HepG2 (cell line): Measurements from ENCODE around the gene DCAF7. TPM values are rescaled to one million over a fixed set of nuclear protein-coding genes. Genes with fewer than 3 reads are reported as not detected.

ENCODE experiments used
- MYC ChIP-seq: sonication (generic); formaldehyde crosslinking; IDR thresholded peaks from 2 replicates; pipeline ENCODE4 v1.9.0; 2021; ENCODE audit warnings: missing genetic modification reagents, borderline replicate concordance
- NCOR1 ChIP-seq: fragments of 200-600 bp; sonication (generic); IDR thresholded peaks from 2 replicates; pipeline ENCODE4 v1.7.0; 2017; ENCODE audit warnings: antibody characterized with exemption, low read length, borderline replicate concordance
- PLRG1 ChIP-seq: fragments of 450-650 bp; conservative IDR thresholded peaks from 2 replicates; pipeline ENCODE4 v1.6.1; 2016
- PPARG ChIP-seq: conservative IDR thresholded peaks from 2 replicates; pipeline ENCODE4 v1.6.1; 2016; ENCODE audit warnings: missing biosample characterization, missing genetic modification reagents
- SNAI1 ChIP-seq: sonication (generic); formaldehyde crosslinking; IDR thresholded peaks from 2 replicates; pipeline ENCODE4 v1.5.0; 2020; ENCODE audit warnings: mild to moderate bottlenecking, missing genetic modification reagents, borderline replicate concordance
- SRF ChIP-seq: IDR thresholded peaks from 2 replicates; pipeline ENCODE4 v1.6.1; 2011; ENCODE audit warnings: mild to moderate bottlenecking, low read depth, low read length, moderate library complexity
- SRSF1 ChIP-seq: fragments of 200-400 bp; formaldehyde crosslinking; optimal IDR thresholded peaks from 2 replicates; pipeline ENCODE3; 2017; ENCODE audit warnings: mild to moderate bottlenecking, low read depth, low read length, moderate library complexity
- ZBTB2 ChIP-seq: sonication (generic); formaldehyde crosslinking; IDR thresholded peaks from 2 replicates; pipeline ENCODE4 v1.8.0; 2022; ENCODE audit warnings: low read depth, missing genetic modification reagents
- ZFP1 ChIP-seq: IDR thresholded peaks from 2 replicates; pipeline ENCODE4 v1.6.1; 2016
- ZNF20 ChIP-seq: sonication (generic); formaldehyde crosslinking; IDR thresholded peaks from 2 replicates; pipeline ENCODE4 v1.4.0; 2020; ENCODE audit warnings: mild to moderate bottlenecking, moderate library complexity, missing genetic modification reagents
- ZNF292 ChIP-seq: sonication (generic); formaldehyde crosslinking; IDR thresholded peaks from 2 replicates; pipeline ENCODE4 v1.8.1; 2022; ENCODE audit warnings: mild to moderate bottlenecking, low read depth, missing genetic modification reagents, borderline replicate concordance
- ZNF468 ChIP-seq: sonication (generic); formaldehyde crosslinking; IDR thresholded peaks from 2 replicates; pipeline ENCODE4 v1.8.0; 2022; ENCODE audit warnings: mild to moderate bottlenecking, moderate library complexity, missing genetic modification reagents
- ZNF496 ChIP-seq: sonication (generic); formaldehyde crosslinking; IDR thresholded peaks from 2 replicates; pipeline ENCODE4 v1.8.1; 2023; ENCODE audit warnings: mild to moderate bottlenecking, moderate library complexity, missing genetic modification reagents; ENCODE audit not compliant: insufficient replicate concordance
- ZNF513 ChIP-seq: sonication (generic); formaldehyde crosslinking; conservative IDR thresholded peaks from 2 replicates; pipeline ENCODE4 v1.5.0; 2020; ENCODE audit warnings: missing genetic modification reagents
- ZNF530 ChIP-seq: sonication (generic); formaldehyde crosslinking; IDR thresholded peaks from 2 replicates; pipeline ENCODE4 v1.5.0; 2020; ENCODE audit warnings: low read depth, mild to moderate bottlenecking, missing genetic modification reagents
- ZNF563 ChIP-seq: sonication (generic); formaldehyde crosslinking; IDR thresholded peaks from 2 replicates; pipeline ENCODE4 v1.8.0; 2022; ENCODE audit warnings: mild to moderate bottlenecking, moderate library complexity, missing genetic modification reagents
- ZNF605 ChIP-seq: sonication (generic); formaldehyde crosslinking; IDR thresholded peaks from 2 replicates; pipeline ENCODE4 v1.8.0; 2022; ENCODE audit warnings: mild to moderate bottlenecking, missing genetic modification reagents
- ZNF75D ChIP-seq: sonication (generic); formaldehyde crosslinking; IDR thresholded peaks from 2 replicates; pipeline ENCODE4 v1.8.1; 2023; ENCODE audit warnings: missing genetic modification reagents, mild to moderate bottlenecking, borderline replicate concordance
- ZNF776 ChIP-seq: sonication (generic); formaldehyde crosslinking; IDR thresholded peaks from 2 replicates; pipeline ENCODE4 v1.4.0; 2020; ENCODE audit warnings: mild to moderate bottlenecking, missing genetic modification reagents
- ZUFSP ChIP-seq: sonication (generic); formaldehyde crosslinking; IDR thresholded peaks from 2 replicates; pipeline ENCODE4 v1.9.0; 2021; ENCODE audit warnings: missing genetic modification reagents, mild to moderate bottlenecking, borderline replicate concordance
- polyA plus RNA-seq, 8 experiments: library from polyadenylated mRNA; depleted of rRNA in 3 of 8; stranded (reverse) in 7 of 8; unstranded in 1 of 8; fragments of >200 nt; fragmentation: Illumina TruSeq in 4 of 8; extraction: Trizol in 4 of 8; gene quantifications; 2 replicates each; pipeline versions ENCODE4 v1.2.1 to v1.2.3, GENCODE V29; 2011 to 2016; ENCODE audit warnings: low read depth in 4 of 8, missing spikeins in 1 of 8, mixed read lengths in 1 of 8; ENCODE audit not compliant: insufficient read depth in 1 of 8
- total RNA-seq, 5 experiments: library from RNA; depleted of rRNA; stranded (reverse); fragments of >200 nt; fragmentation: Illumina TruSeq; extraction: Trizol; gene quantifications; 2 replicates each; pipeline ENCODE4 v1.2.3, GENCODE V29; 2016; ENCODE audit warnings: low read depth in 1 of 5
- TF ChIP-seq, protein P1 (sequence below): sonication (generic); formaldehyde crosslinking; conservative IDR thresholded peaks from 2 replicates; pipeline ENCODE4 v1.8.0; 2022; ENCODE audit warnings: missing genetic modification reagents
- TF ChIP-seq, protein P2 (sequence below): sonication (generic); formaldehyde crosslinking; conservative IDR thresholded peaks from 2 replicates; pipeline ENCODE4 v1.4.0; 2020; ENCODE audit warnings: missing genetic modification reagents

The DCAF7 gene
- total and polyA plus RNA-seq, 2 of the 13 experiments (the other 11 are each of a cell fraction or from before 2014, with no cell fraction given) = 55.2 to 73.4 TPM

- TF ChIP-seq ZNF292 (CRISPR knock-in tag) (no peak), SRSF1 (no peak), MYC (CRISPR knock-in tag) (no peak), ZBTB2 (CRISPR knock-in tag) (no peak), ZNF496 (CRISPR knock-in tag) (no peak), ZNF563 (no peak), ZNF468 (CRISPR knock-in tag) (no peak), ZNF776 (CRISPR knock-in tag) (no peak), ZFP1 (CRISPR knock-in tag) (no peak), ZNF75D (CRISPR knock-in tag) (no peak), ZNF20 (no peak), ZNF605 (CRISPR knock-in tag) (peak; percentile 34; the same call in 1 of the 2 replicates), NCOR1 (peak; percentile 87), SRF (no peak), ZNF530 (no peak), PLRG1 (no peak), PPARG (CRISPR knock-in tag) (no peak), ZNF513 (0 out of 2 replicates have a peak, but pooled peaks have one; percentile 10), SNAI1 (CRISPR knock-in tag) (no peak; the same call in 1 of the 2 replicates), ZUFSP (no peak)
- TF ChIP-seq, protein P1, sequence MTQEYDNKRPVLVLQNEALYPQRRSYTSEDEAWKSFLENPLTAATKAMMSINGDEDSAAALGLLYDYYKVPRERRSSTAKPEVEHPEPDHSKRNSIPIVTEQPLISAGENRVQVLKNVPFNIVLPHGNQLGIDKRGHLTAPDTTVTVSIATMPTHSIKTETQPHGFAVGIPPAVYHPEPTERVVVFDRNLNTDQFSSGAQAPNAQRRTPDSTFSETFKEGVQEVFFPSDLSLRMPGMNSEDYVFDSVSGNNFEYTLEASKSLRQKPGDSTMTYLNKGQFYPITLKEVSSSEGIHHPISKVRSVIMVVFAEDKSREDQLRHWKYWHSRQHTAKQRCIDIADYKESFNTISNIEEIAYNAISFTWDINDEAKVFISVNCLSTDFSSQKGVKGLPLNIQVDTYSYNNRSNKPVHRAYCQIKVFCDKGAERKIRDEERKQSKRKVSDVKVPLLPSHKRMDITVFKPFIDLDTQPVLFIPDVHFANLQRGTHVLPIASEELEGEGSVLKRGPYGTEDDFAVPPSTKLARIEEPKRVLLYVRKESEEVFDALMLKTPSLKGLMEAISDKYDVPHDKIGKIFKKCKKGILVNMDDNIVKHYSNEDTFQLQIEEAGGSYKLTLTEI = no peak
- TF ChIP-seq, protein P2, sequence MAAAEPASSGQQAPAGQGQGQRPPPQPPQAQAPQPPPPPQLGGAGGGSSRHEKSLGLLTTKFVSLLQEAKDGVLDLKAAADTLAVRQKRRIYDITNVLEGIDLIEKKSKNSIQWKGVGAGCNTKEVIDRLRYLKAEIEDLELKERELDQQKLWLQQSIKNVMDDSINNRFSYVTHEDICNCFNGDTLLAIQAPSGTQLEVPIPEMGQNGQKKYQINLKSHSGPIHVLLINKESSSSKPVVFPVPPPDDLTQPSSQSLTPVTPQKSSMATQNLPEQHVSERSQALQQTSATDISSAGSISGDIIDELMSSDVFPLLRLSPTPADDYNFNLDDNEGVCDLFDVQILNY (CRISPR knock-in tag) = no peak
Observed at GRCh38 chr17:63601439-63602371, 51.4 kb downstream of the DCAF7 start (continued).
